Natural killer cell treated with Interleukin-12 subunit alpha and Interleukin-12 subunit beta and Interleukin-15 and Interleukin-18, amount 100 ng/mL, for 72 hours (primary cell): ENCODE results near the gene PTPRD. TPM values are rescaled to one million over a fixed set of nuclear protein-coding genes. Genes with fewer than 3 reads are reported as not detected.

Experiments used
- ATAC-seq, 2 donors: fragments of 150-1000 bp; cut with Tn5 transposase in 1 of 2; sonication (Bioruptor Pico), chemical (Tn5 transposase) in 1 of 2; 2 replicates each; pipeline ENCODE4 v1.10.0; 2021
- DNase-seq: peaks from one replicate; pipeline ENCODE4 v3.0.0; 2022; ENCODE audit warnings: low spot score
- H3K27ac Mint-ChIP-seq, 2 donors: 1 replicate in 1 of 2; 2 replicates in 1 of 2; pipeline ENCODE4 v1.8.0; 2022; ENCODE audit warnings: mixed read lengths in 2 of 2, mild to moderate bottlenecking in 1 of 2, moderate library complexity in 1 of 2
- H3K27me3 Mint-ChIP-seq, 2 donors: 1 replicate in 1 of 2; 2 replicates in 1 of 2; pipeline ENCODE4 v1.8.0; 2022; ENCODE audit warnings: mixed read lengths in 2 of 2
- H3K36me3 Mint-ChIP-seq: one replicate; pipeline ENCODE4 v1.8.0; 2022; ENCODE audit warnings: mixed read lengths
- H3K4me1 Mint-ChIP-seq, 2 donors: 1 replicate in 1 of 2; 2 replicates in 1 of 2; pipeline ENCODE4 v1.8.0; 2022; ENCODE audit warnings: low read depth in 2 of 2, mixed read lengths in 2 of 2, mild to moderate bottlenecking in 1 of 2
- H3K4me3 Mint-ChIP-seq: one replicate; pipeline ENCODE4 v1.8.0; 2022; ENCODE audit warnings: mixed read lengths
- H3K9me3 Mint-ChIP-seq: 2 replicates; pipeline ENCODE4 v1.8.0; 2022; ENCODE audit warnings: mixed read lengths
- total RNA-seq, 2 donors: library from RNA; stranded (reverse); gene quantifications; one replicate each; pipeline ENCODE4 v1.2.3, GENCODE V29; 2022

Gene PTPRD
- total RNA-seq, 2 donors from 2014 or later: 0.53 to 3.7 TPM

GRCh38 chr9:9718691-9719090 is 894.1 kb downstream of the PTPRD start:
- H3K36me3 Mint-ChIP-seq: peaks cover 5% of the 10 kb centered on the region
- no peaks in the 10 kb centered on the region for H3K27me3 Mint-ChIP-seq
- DNase-seq: no peak
- no peak overlapping the region for H3K27ac Mint-ChIP-seq
- H3K4me1 Mint-ChIP-seq: no peaks in the 10 kb centered on the region
- no peak overlapping the region for H3K4me3 Mint-ChIP-seq
- ATAC-seq: no peak
- H3K9me3 Mint-ChIP-seq: peaks cover 6% of the 10 kb centered on the region

- ATAC-seq (no peak), DNase-seq (no peak)
- Mint-ChIP-seq H3K27ac (no peak overlapping the region), H3K4me1 (no peaks in the 10 kb centered on the region), H3K36me3 (no peaks in the 10 kb centered on the region), H3K9me3 (peaks cover 4% of the 10 kb centered on the region), H3K27me3 (no peaks in the 10 kb centered on the region), H3K4me3 (no peak overlapping the region)
Observed at GRCh38 chr9:9679433-9679832, 933.4 kb downstream of the PTPRD start.

- peaks cover 12% of the 10 kb centered on the region for H3K9me3 Mint-ChIP-seq
- DNase-seq: no peak
- H3K4me1 Mint-ChIP-seq: no peaks in the 10 kb centered on the region
- no peaks in the 10 kb centered on the region for H3K27me3 Mint-ChIP-seq
- H3K4me3 Mint-ChIP-seq: no peak overlapping the region
- H3K36me3 Mint-ChIP-seq: no peaks in the 10 kb centered on the region
- no peak for ATAC-seq
- no peak overlapping the region for H3K27ac Mint-ChIP-seq
Observed at GRCh38 chr9:9674461-9674860, 938.3 kb downstream of the PTPRD start.

- ATAC-seq (no peak), DNase-seq (no peak)
- Mint-ChIP-seq H3K36me3 (no peaks in the 10 kb centered on the region), H3K4me3 (no peak overlapping the region), H3K27me3 (no peaks in the 10 kb centered on the region), H3K9me3 (peaks cover 17% of the 10 kb centered on the region), H3K4me1 (no peaks in the 10 kb centered on the region), H3K27ac (no peak overlapping the region)
Observed at GRCh38 chr9:9670454-9670853, 942.3 kb downstream of the PTPRD start.

GRCh38 chr9:9645006-9645405 is 967.8 kb downstream of the PTPRD start:
- DNase-seq (no peak), ATAC-seq (no peak)
- Mint-ChIP-seq H3K27ac (no peak overlapping the region), H3K27me3 (no peaks in the 10 kb centered on the region), H3K36me3 (no peaks in the 10 kb centered on the region), H3K4me3 (no peak overlapping the region), H3K4me1 (no peaks in the 10 kb centered on the region), H3K9me3 (peaks cover 5% of the 10 kb centered on the region)

- ATAC-seq: no peak
- Mint-ChIP-seq H3K9me3 (peaks cover 15% of the 10 kb centered on the region), H3K27ac (no peak overlapping the region), H3K4me3 (no peak overlapping the region), H3K4me1 (no peaks in the 10 kb centered on the region), H3K27me3 (no peaks in the 10 kb centered on the region), H3K36me3 (peaks cover 4% of the 10 kb centered on the region)
- no peak for DNase-seq
Observed at GRCh38 chr9:9631284-9631683, 981.5 kb downstream of the PTPRD start.

GRCh38 chr9:9625248-9625647 is 987.6 kb downstream of the PTPRD start:
- Mint-ChIP-seq H3K36me3 (peaks cover 4% of the 10 kb centered on the region), H3K4me3 (no peak overlapping the region), H3K9me3 (peaks cover 13% of the 10 kb centered on the region), H3K27ac (no peak overlapping the region), H3K27me3 (no peaks in the 10 kb centered on the region), H3K4me1 (no peaks in the 10 kb centered on the region)
- DNase-seq (no peak), ATAC-seq (no peak)

- H3K4me3 Mint-ChIP-seq: no peak overlapping the region
- peaks cover 11% of the 10 kb centered on the region for H3K9me3 Mint-ChIP-seq
- no peaks in the 10 kb centered on the region for H3K4me1 Mint-ChIP-seq
- H3K36me3 Mint-ChIP-seq: no peaks in the 10 kb centered on the region
- DNase-seq: no peak
- no peak for ATAC-seq
- no peaks in the 10 kb centered on the region for H3K27me3 Mint-ChIP-seq
- no peak overlapping the region for H3K27ac Mint-ChIP-seq
Observed at GRCh38 chr9:9623506-9623905, 989.3 kb downstream of the PTPRD start.

GRCh38 chr9:9621355-9621940 is 991.4 kb downstream of the PTPRD start:
- ATAC-seq (no peak), DNase-seq (no peak)
- Mint-ChIP-seq H3K4me1 (no peaks in the 10 kb centered on the region), H3K27ac (no peak overlapping the region), H3K4me3 (no peak overlapping the region), H3K9me3 (peaks cover 13% of the 10 kb centered on the region), H3K27me3 (no peaks in the 10 kb centered on the region), H3K36me3 (no peaks in the 10 kb centered on the region)

- Mint-ChIP-seq H3K9me3 (peaks cover 10% of the 10 kb centered on the region), H3K36me3 (no peaks in the 10 kb centered on the region)
Observed at GRCh38 chr9:9620736-9621135, 992.1 kb downstream of the PTPRD start.

GRCh38 chr9:9615086-9615485 is 997.7 kb downstream of the PTPRD start:
- Mint-ChIP-seq H3K36me3 (no peaks in the 10 kb centered on the region), H3K27ac (no peak overlapping the region), H3K27me3 (no peaks in the 10 kb centered on the region), H3K9me3 (peaks cover 7% of the 10 kb centered on the region), H3K4me3 (no peak overlapping the region), H3K4me1 (no peaks in the 10 kb centered on the region)
- no peak for DNase-seq
- ATAC-seq: no peak

More at GRCh38 chr9:9620736-9621135, 992.1 kb downstream of the PTPRD start:
- no peak for DNase-seq
- Mint-ChIP-seq H3K4me1 (no peaks in the 10 kb centered on the region), H3K27ac (no peak overlapping the region), H3K4me3 (no peak overlapping the region), H3K27me3 (no peaks in the 10 kb centered on the region)
- ATAC-seq: no peak

GRCh38 chr9:9614607-9615006 is 998.2 kb downstream of the PTPRD start:
- DNase-seq (no peak), ATAC-seq (no peak)
- Mint-ChIP-seq H3K4me3 (no peak overlapping the region), H3K27me3 (no peaks in the 10 kb centered on the region), H3K36me3 (no peaks in the 10 kb centered on the region), H3K9me3 (peaks cover 3% of the 10 kb centered on the region), H3K4me1 (no peaks in the 10 kb centered on the region), H3K27ac (no peak overlapping the region)

- H3K36me3 Mint-ChIP-seq: no peaks in the 10 kb centered on the region
- H3K27ac Mint-ChIP-seq: no peak overlapping the region
- no peak overlapping the region for H3K4me3 Mint-ChIP-seq
- ATAC-seq: no peak
- no peaks in the 10 kb centered on the region for H3K4me1 Mint-ChIP-seq
- no peaks in the 10 kb centered on the region for H3K27me3 Mint-ChIP-seq
- no peak for DNase-seq
- no peaks in the 10 kb centered on the region for H3K9me3 Mint-ChIP-seq
Observed at GRCh38 chr9:9612755-9613154, 1000.0 kb downstream of the PTPRD start.

- Mint-ChIP-seq H3K4me3 (no peak overlapping the region), H3K9me3 (no peaks in the 10 kb centered on the region), H3K4me1 (no peaks in the 10 kb centered on the region), H3K27ac (no peak overlapping the region), H3K36me3 (no peaks in the 10 kb centered on the region), H3K27me3 (no peaks in the 10 kb centered on the region)
- ATAC-seq (no peak), DNase-seq (no peak)
Observed at GRCh38 chr9:9612270-9612669, 1000.5 kb downstream of the PTPRD start.

GRCh38 chr9:9605681-9606080 is 1007.1 kb downstream of the PTPRD start:
- no peak overlapping the region for H3K27ac Mint-ChIP-seq
- no peaks in the 10 kb centered on the region for H3K4me1 Mint-ChIP-seq
- H3K9me3 Mint-ChIP-seq: no peaks in the 10 kb centered on the region
- no peak for ATAC-seq
- H3K36me3 Mint-ChIP-seq: no peaks in the 10 kb centered on the region
- H3K27me3 Mint-ChIP-seq: no peaks in the 10 kb centered on the region
- no peak overlapping the region for H3K4me3 Mint-ChIP-seq
- no peak for DNase-seq
